NCI-H1105 treated with DMSO at 0.1 percent for 48 hours (cell line): ENCODE data around the gene MLXIPL.
"Not testable (repeated sequence)": the region's sequence is repeated elsewhere in the genome, so short reads cannot be mapped to it uniquely, and the experiment has no call there.

Experiments
- DNase-seq: peaks from one replicate; lab custom pipeline; 2025; lab: John Stamatoyannopoulos, UW

Gene MLXIPL

GRCh38 chr7:73577627-73578341 lies 46.5 kb downstream of the MLXIPL start:
- DNase-seq = no peak

GRCh38 chr7:73573791-73574190 lies 50.5 kb downstream of the MLXIPL start:
- no peak for DNase-seq

- no peak for DNase-seq
Measured at GRCh38 chr7:73573276-73573675, 51.0 kb downstream of the MLXIPL start.

GRCh38 chr7:73572767-73573186 lies 51.5 kb downstream of the MLXIPL start:
- no peak for DNase-seq

- no peak for DNase-seq
Measured at GRCh38 chr7:73570977-73571376, 53.3 kb downstream of the MLXIPL start.

GRCh38 chr7:73570521-73570920 lies 53.8 kb downstream of the MLXIPL start:
- DNase-seq = no peak

GRCh38 chr7:73569042-73569608 lies 55.2 kb downstream of the MLXIPL start:
- no peak for DNase-seq

- no peak for DNase-seq
Measured at GRCh38 chr7:73567846-73568685, 56.3 kb downstream of the MLXIPL start.

GRCh38 chr7:73567140-73567539 lies 57.2 kb downstream of the MLXIPL start:
- no peak for DNase-seq

- DNase-seq = not testable (repeated sequence)
Measured at GRCh38 chr7:73566431-73566830, 57.9 kb downstream of the MLXIPL start.

GRCh38 chr7:73565675-73566340 lies 58.5 kb downstream of the MLXIPL start:
- no peak for DNase-seq

GRCh38 chr7:73560109-73560835 lies 64.0 kb downstream of the MLXIPL start:
- no peak for DNase-seq

- peak; percentile 51 for DNase-seq
Measured at GRCh38 chr7:73557397-73558257, 66.7 kb downstream of the MLXIPL start, which contains the start of gene BCL7B. BCL7B (minus strand) TSS chr7:73557690; CDS start chr7:73557578, 112 bp downstream.

- DNase-seq = peak; percentile 91
Measured at GRCh38 chr7:73557108-73557396, 67.3 kb downstream of the MLXIPL start.

- DNase-seq = no peak
Measured at GRCh38 chr7:73556208-73557107, 67.9 kb downstream of the MLXIPL start.

GRCh38 chr7:73555411-73555982 lies 68.8 kb downstream of the MLXIPL start:
- no peak for DNase-seq

GRCh38 chr7:73550093-73550492 lies 74.2 kb downstream of the MLXIPL start:
- not testable (repeated sequence) for DNase-seq

GRCh38 chr7:73549176-73549575 lies 75.1 kb downstream of the MLXIPL start:
- no peak for DNase-seq

GRCh38 chr7:73547841-73548240 lies 76.5 kb downstream of the MLXIPL start:
- DNase-seq = no peak
